Panc1 (cell line): ENCODE data around the gene CTRB1. TPM values are rescaled to one million over a fixed set of nuclear protein-coding genes. Genes with fewer than 3 reads are reported as not detected.

Source experiments
- ATAC-seq: fragments of 200-7000 bp; cut with Tn5 transposase; 2 replicates; pipeline ENCODE4 v1.9.1; 2020; ENCODE audit warnings: mild to moderate bottlenecking, moderate library complexity
- BruUV-seq: library from RNA; stranded (reverse); fragments of 400-500 nt; replicated peaks from 2 replicates; lab custom pipeline; 2021; lab: Mats Ljungman, UMichigan
- CTCF ChIA-PET: fragments of 300-600 bp; sonication (Branson Sonifier 250); formaldehyde crosslinking; loops from one replicate; lab custom pipeline; 2022; ENCODE audit warnings: antibody characterized with exemption; lab: Charles Lee
- POLR2A ChIA-PET: fragments of 300-600 bp; sonication (Branson Sonifier 250); formaldehyde crosslinking; loops from one replicate; lab custom pipeline; 2022; ENCODE audit warnings: antibody characterized with exemption; lab: Charles Lee
- DNase-seq: peaks from one replicate; pipeline ENCODE4 v3.0.0-alpha.2; 2010; ENCODE audit warnings: low read depth, low spot score
- H3K27ac ChIP-seq: 2 replicates; pipeline ENCODE4 v1.5.1; 2011; ENCODE audit warnings: mild to moderate bottlenecking, low read length, inconsistent platforms
- H3K27me3 ChIP-seq: fragments of 200-500 bp; sonication (Bioruptor generic); 2 replicates; pipeline ENCODE4 v1.6.0; 2014; ENCODE audit warnings: low read length, inconsistent platforms; ENCODE audit not compliant: control insufficient read depth, insufficient read depth
- H3K36me3 ChIP-seq: fragments of 200-500 bp; sonication (Bioruptor generic); 2 replicates; pipeline ENCODE4 v1.5.1; 2014; ENCODE audit warnings: inconsistent platforms, mild to moderate bottlenecking, low read length, moderate library complexity; ENCODE audit not compliant: control insufficient read depth, insufficient read depth
- H3K4me1 ChIP-seq: 2 replicates; pipeline ENCODE4 v1.5.1; 2011; ENCODE audit warnings: inconsistent platforms, mild to moderate bottlenecking, low read length, moderate library complexity; ENCODE audit not compliant: control insufficient read depth, insufficient read depth
- H3K4me3 ChIP-seq, 2 experiments: 2 replicates each; pipeline ENCODE4 v1.5.1; 2011 to 2012; ENCODE audit warnings: low read depth in 2 of 2, low read length in 2 of 2, mild to moderate bottlenecking in 2 of 2, inconsistent platforms in 1 of 2, moderate library complexity in 1 of 2
- H3K9me3 ChIP-seq: fragments of 200-500 bp; sonication (Bioruptor generic); 2 replicates; pipeline ENCODE4 v1.5.1; 2014; ENCODE audit warnings: low read depth, mild to moderate bottlenecking, inconsistent platforms, low read length, moderate library complexity; ENCODE audit not compliant: control insufficient read depth, insufficient read depth
- POLR2AphosphoS5 ChIP-seq: IDR thresholded peaks from 2 replicates; pipeline ENCODE4 v1.6.1; 2012; ENCODE audit warnings: mild to moderate bottlenecking, low read depth, low read length, moderate library complexity
- REST ChIP-seq, 2 experiments: IDR thresholded peaks; 2 replicates each; pipeline ENCODE4 v1.6.1; 2011 to 2012; ENCODE audit warnings: low read depth in 2 of 2, control low read depth in 1 of 2, low read length in 1 of 2, mild to moderate bottlenecking in 1 of 2, moderate library complexity in 1 of 2; ENCODE audit not compliant: insufficient read depth in 1 of 2
- SIN3A ChIP-seq: IDR thresholded peaks from 2 replicates; pipeline ENCODE4 v1.6.1; 2012; ENCODE audit warnings: low read depth, mild to moderate bottlenecking, low read length, moderate library complexity, borderline replicate concordance; ENCODE audit not compliant: insufficient read depth
- TCF7L2 ChIP-seq: IDR thresholded peaks from 2 replicates; pipeline ENCODE4 v1.6.1; 2011; ENCODE audit warnings: mild to moderate bottlenecking, low read depth, low read length, inconsistent platforms
- in situ Hi-C: cut with HindIII; loops from 2 replicates; pipeline ENCODE4 v1.10.0; 2016; ENCODE audit warnings: low sequenced_read_pairs, low pct_unique_long_range_greater_than_20kb
- intact Hi-C: fragments of 100-400 bp; cut with micrococcal nuclease; formaldehyde crosslinking; loops from one replicate; pipeline ENCODE4 v1.10.0; 2022; ENCODE audit not compliant: unreplicated experiment
- total RNA-seq: library from RNA; stranded (reverse); gene quantifications from one replicate; pipeline ENCODE4 v1.2.1, GENCODE V29; 2021; ENCODE audit not compliant: unreplicated experiment
- TF ChIP-seq, protein P1 (sequence below): fragments of 450-650 bp; IDR thresholded peaks from 2 replicates; pipeline ENCODE4 v1.5.1; 2017; ENCODE audit warnings: mild to moderate bottlenecking

The CTRB1 gene
- total RNA-seq, 1 experiment from 2014 or later: 2.7 TPM

DNA sequence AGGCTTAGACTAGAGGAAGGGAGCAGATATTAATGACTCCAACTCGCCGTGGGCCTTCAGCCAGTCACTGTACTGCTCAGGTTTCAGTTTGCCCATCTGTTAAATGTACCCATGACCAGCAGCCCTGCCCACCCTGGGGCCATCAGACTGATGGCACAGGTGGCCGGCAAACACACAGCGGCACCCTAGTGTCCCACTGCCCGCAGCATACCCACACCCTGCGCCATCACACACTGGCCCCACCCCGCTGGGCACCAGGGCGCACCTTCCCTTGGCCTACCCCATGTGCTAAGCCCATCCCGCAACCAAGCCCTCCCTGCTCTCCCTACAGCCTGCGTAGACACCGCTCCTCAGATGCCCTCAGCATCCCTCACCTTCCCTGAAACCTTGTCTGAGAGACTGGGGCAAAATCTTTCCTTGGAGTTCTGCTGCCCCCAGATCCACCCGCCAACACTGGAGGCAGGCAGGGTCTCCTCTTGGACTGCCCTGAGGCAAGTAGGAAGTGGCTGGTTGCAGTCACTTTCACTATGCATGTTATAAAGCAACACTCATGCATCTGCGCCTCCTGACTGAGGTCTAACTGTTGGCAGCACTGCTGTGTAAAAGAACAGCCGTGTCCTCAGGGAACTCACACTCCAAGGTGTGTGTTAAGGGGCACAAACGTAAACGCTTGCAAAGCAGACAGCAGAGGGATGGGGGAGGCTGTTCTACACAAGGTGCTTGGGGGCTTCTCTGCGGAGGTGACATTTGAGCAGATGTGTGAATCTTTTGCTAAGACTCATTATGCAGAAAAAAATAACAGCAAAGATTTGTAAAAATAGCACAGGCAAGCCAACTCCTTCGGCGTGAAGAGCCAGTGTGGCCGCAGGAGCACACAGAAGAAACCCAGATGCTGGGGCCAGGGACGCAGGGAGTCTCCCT is 39.4 kb downstream of the CTRB1 start:
- TF ChIP-seq TCF7L2: no peak
- no peak for TF ChIP-seq REST (IDR thresholded peaks at IDR 0.05; ENCODE audit: insufficient read depth in 1 of 2, low read depth in 2 of 2, low read length in 1 of 2)
- no peak for TF ChIP-seq POLR2AphosphoS5
- Histone ChIP-seq H3K9me3 (no peaks in the 10 kb centered on the region), H3K27me3 (no peaks in the 10 kb centered on the region), H3K4me3 (no peak overlapping the region), H3K4me1 (peaks cover 62% of the 10 kb centered on the region), H3K36me3 (no peaks in the 10 kb centered on the region), H3K27ac (peak overlapping the region; percentile 34)
- in situ Hi-C loops (no loop called here), intact Hi-C loops (no loop called here)
- ATAC-seq: no peak
- BruUV-seq: no TSS peak
- ChIA-PET CTCF (no interaction called here), POLR2A (no interaction called here)
- no peak for DNase-seq

DNA sequence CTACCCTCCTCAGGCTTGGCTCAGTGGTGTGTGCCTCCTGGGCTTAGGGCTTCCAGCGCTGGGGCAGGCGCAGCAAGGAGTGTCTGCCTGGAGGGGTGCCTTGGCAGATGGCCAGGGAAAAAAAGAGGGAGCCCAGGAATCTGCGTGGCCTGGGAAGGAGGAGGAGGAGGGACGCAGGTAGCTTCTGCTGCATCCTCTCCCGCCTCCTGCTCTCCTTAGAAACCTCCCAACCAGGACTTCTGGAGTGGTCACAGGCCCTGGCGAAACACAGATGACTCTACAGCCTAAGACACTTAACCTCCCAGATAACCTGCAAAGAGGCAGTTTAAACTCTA is 40.0 kb downstream of the CTRB1 start:
- TF ChIP-seq SIN3A (no peak), TCF7L2 (no peak), REST (IDR thresholded peaks at IDR 0.05; ENCODE audit: insufficient read depth in 1 of 2, low read depth in 2 of 2, low read length in 1 of 2) (no peak), POLR2AphosphoS5 (no peak)
- TF ChIP-seq, protein P1, sequence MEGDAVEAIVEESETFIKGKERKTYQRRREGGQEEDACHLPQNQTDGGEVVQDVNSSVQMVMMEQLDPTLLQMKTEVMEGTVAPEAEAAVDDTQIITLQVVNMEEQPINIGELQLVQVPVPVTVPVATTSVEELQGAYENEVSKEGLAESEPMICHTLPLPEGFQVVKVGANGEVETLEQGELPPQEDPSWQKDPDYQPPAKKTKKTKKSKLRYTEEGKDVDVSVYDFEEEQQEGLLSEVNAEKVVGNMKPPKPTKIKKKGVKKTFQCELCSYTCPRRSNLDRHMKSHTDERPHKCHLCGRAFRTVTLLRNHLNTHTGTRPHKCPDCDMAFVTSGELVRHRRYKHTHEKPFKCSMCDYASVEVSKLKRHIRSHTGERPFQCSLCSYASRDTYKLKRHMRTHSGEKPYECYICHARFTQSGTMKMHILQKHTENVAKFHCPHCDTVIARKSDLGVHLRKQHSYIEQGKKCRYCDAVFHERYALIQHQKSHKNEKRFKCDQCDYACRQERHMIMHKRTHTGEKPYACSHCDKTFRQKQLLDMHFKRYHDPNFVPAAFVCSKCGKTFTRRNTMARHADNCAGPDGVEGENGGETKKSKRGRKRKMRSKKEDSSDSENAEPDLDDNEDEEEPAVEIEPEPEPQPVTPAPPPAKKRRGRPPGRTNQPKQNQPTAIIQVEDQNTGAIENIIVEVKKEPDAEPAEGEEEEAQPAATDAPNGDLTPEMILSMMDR: no peak
- CTCF ChIA-PET: no interaction called here
- no peak overlapping the region for H3K4me3 ChIP-seq
- ATAC-seq (no peak), DNase-seq (no peak)
- in situ Hi-C loops (no loop called here), intact Hi-C loops (no loop called here)
- H3K27ac ChIP-seq: peak overlapping the region; percentile 34
- no peaks in the 10 kb centered on the region for H3K9me3 ChIP-seq
- POLR2A ChIA-PET: no interaction called here
- no peaks in the 10 kb centered on the region for H3K27me3 ChIP-seq
- no TSS peak for BruUV-seq
- H3K36me3 ChIP-seq: no peaks in the 10 kb centered on the region
- H3K4me1 ChIP-seq: peaks cover 62% of the 10 kb centered on the region
